ENCODE measurements around the gene DNMT3A.

GRCh38 chr2:25201265-25201664 is 140.5 kb downstream of the DNMT3A start:
- TF ChIP-seq POLR2AphosphoS5 (IDR thresholded peaks at IDR 0.05): no peak
- TF ChIP-seq CTCF (IDR thresholded peaks at IDR 0.05): no peak
- TF ChIP-seq POLR2A (IDR thresholded peaks at IDR 0.05): no peak
- TF ChIP-seq EP300 (IDR thresholded peaks at IDR 0.05; ENCODE audit: low read depth): no peak
